Liver (tissue), 9 donors: ENCODE results near the gene CFAP299. TPM values are rescaled to one million over a fixed set of nuclear protein-coding genes. Genes with fewer than 3 reads are reported as not detected.

Experiments
- DNase-seq: peaks from one replicate; pipeline ENCODE4 v3.0.0-alpha.2; 2017; ENCODE audit warnings: low spot score
- H3K27ac ChIP-seq, 2 donors: one replicate each; pipeline ENCODE4 v1.7.0; 2013; ENCODE audit warnings: inconsistent platforms in 2 of 2, low read length in 2 of 2, control low read depth in 1 of 2, low read depth in 1 of 2, mild to moderate bottlenecking in 1 of 2
- H3K27me3 ChIP-seq, 4 donors: one replicate each; pipeline versions ENCODE4 v1.6.1 to v1.7.0; 2013; ENCODE audit warnings: low read length in 3 of 4, inconsistent platforms in 1 of 4, mild to moderate bottlenecking in 1 of 4, moderate library complexity in 1 of 4; ENCODE audit not compliant: control insufficient read depth in 4 of 4, insufficient read depth in 4 of 4
- H3K36me3 ChIP-seq, 4 donors: one replicate each; pipeline versions ENCODE4 v1.6.1 to v1.7.0; 2013; ENCODE audit warnings: low read length in 3 of 4, mild to moderate bottlenecking in 3 of 4, low read depth in 1 of 4, moderate library complexity in 1 of 4; ENCODE audit not compliant: control insufficient read depth in 4 of 4, insufficient read depth in 3 of 4
- H3K4me1 ChIP-seq, 4 donors: one replicate each; pipeline versions ENCODE4 v1.6.1 to v1.7.0; 2013; ENCODE audit warnings: low read length in 3 of 4, mild to moderate bottlenecking in 3 of 4, moderate library complexity in 1 of 4; ENCODE audit not compliant: control insufficient read depth in 4 of 4, insufficient read depth in 4 of 4
- H3K4me3 ChIP-seq, 3 donors: one replicate each; pipeline versions ENCODE4 v1.6.1 to v1.7.0; 2013; ENCODE audit warnings: low read length in 3 of 3, control low read depth in 1 of 3, low read depth in 1 of 3, mild to moderate bottlenecking in 1 of 3
- H3K9ac ChIP-seq, 2 donors: one replicate each; pipeline ENCODE4 v1.7.0; 2013; ENCODE audit warnings: low read length in 2 of 2, mild to moderate bottlenecking in 2 of 2, moderate library complexity in 2 of 2, control low read depth in 1 of 2, low read depth in 1 of 2
- H3K9me3 ChIP-seq, 4 donors: one replicate each; pipeline versions ENCODE4 v1.6.1 to v1.7.0; 2013; ENCODE audit warnings: low read length in 3 of 4; ENCODE audit not compliant: control insufficient read depth in 4 of 4
- ATF3 ChIP-seq: IDR thresholded peaks from 2 replicates; pipeline ENCODE4 v1.6.1; 2016; ENCODE audit warnings: antibody characterized with exemption
- CTCF ChIP-seq: fragments of 150-350 bp; IDR thresholded peaks from 2 replicates; pipeline ENCODE4 v1.5.1; 2017; ENCODE audit warnings: improper control_type of control experiment, low read depth, low read length; ENCODE audit not compliant: missing input control
- EGR1 ChIP-seq, 2 donors: IDR thresholded peaks; 2 replicates each; pipeline ENCODE4 v1.6.1; 2016 to 2018; ENCODE audit warnings: antibody characterized with exemption in 2 of 2, low read depth in 2 of 2
- FOXA1 ChIP-seq: IDR thresholded peaks from 2 replicates; pipeline ENCODE4 v1.6.1; 2016; ENCODE audit warnings: antibody characterized with exemption
- FOXA2 ChIP-seq: IDR thresholded peaks from 2 replicates; pipeline ENCODE4 v1.6.1; 2016; ENCODE audit warnings: antibody characterized with exemption
- GABPA ChIP-seq, 2 donors: IDR thresholded peaks in 1 of 2; conservative IDR thresholded peaks in 1 of 2; 2 replicates each; pipeline ENCODE4 v1.6.1; 2016; ENCODE audit warnings: antibody characterized with exemption in 2 of 2, mild to moderate bottlenecking in 1 of 2, moderate library complexity in 1 of 2
- HNF4G ChIP-seq: IDR thresholded peaks from 2 replicates; pipeline ENCODE4 v1.6.1; 2016; ENCODE audit warnings: antibody characterized with exemption
- JUND ChIP-seq, 2 donors: IDR thresholded peaks; 2 replicates each; pipeline ENCODE4 v1.6.1; 2016; ENCODE audit warnings: antibody characterized with exemption in 2 of 2
- MAX ChIP-seq: IDR thresholded peaks from 2 replicates; pipeline ENCODE4 v1.6.1; 2016; ENCODE audit warnings: antibody characterized with exemption
- NR2F2 ChIP-seq: IDR thresholded peaks from 2 replicates; pipeline ENCODE4 v1.6.1; 2016; ENCODE audit warnings: antibody characterized with exemption
- RAD21 ChIP-seq, 2 donors: IDR thresholded peaks; 2 replicates each; pipeline ENCODE4 v1.6.1; 2016; ENCODE audit warnings: antibody characterized with exemption in 2 of 2, mild to moderate bottlenecking in 2 of 2
- REST ChIP-seq: IDR thresholded peaks from 2 replicates; pipeline ENCODE4 v1.6.1; 2016; ENCODE audit warnings: antibody characterized with exemption, mild to moderate bottlenecking
- RXRA ChIP-seq, 2 donors: IDR thresholded peaks; 2 replicates each; pipeline ENCODE4 v1.6.1; 2017 to 2018; ENCODE audit warnings: antibody characterized with exemption in 2 of 2, mild to moderate bottlenecking in 1 of 2
- SP1 ChIP-seq: IDR thresholded peaks from 2 replicates; pipeline ENCODE4 v1.6.1; 2018; ENCODE audit warnings: antibody characterized with exemption, mild to moderate bottlenecking
- TAF1 ChIP-seq: conservative IDR thresholded peaks from 2 replicates; pipeline ENCODE4 v1.6.1; 2016; ENCODE audit warnings: antibody characterized with exemption, mild to moderate bottlenecking
- YY1 ChIP-seq: IDR thresholded peaks from 2 replicates; pipeline ENCODE4 v1.6.1; 2016; ENCODE audit warnings: antibody characterized with exemption, mild to moderate bottlenecking
- ZBTB33 ChIP-seq: IDR thresholded peaks from 2 replicates; pipeline ENCODE4 v1.6.1; 2016; ENCODE audit warnings: antibody characterized with exemption
- WGBS: extraction: QIAGEN DNeasy Blood & Tissue Kit; methylation state at CpG from one replicate; pipeline ENCODE4 v1.1.7; 2013; 5-methylcytosine and 5-hydroxymethylcytosine counted together
- polyA plus RNA-seq, 2 donors: library from polyadenylated mRNA; stranded (reverse) in 1 of 2; unstranded in 1 of 2; fragments of 200-250 nt in 1 of 2; fragments of >200 nt in 1 of 2; fragmentation: Nextera tagmentation in 1 of 2; extraction: Ambion mirVana in 1 of 2; gene quantifications; one replicate each; pipeline versions ENCODE4 v1.2.1 to v1.2.3, GENCODE V29; 2013 to 2015
- total RNA-seq, 2 donors: library from RNA; depleted of rRNA; stranded (reverse); fragments of >200 nt; gene quantifications; one replicate each; pipeline ENCODE4 v1.2.3, GENCODE V29; 2014
- donor health status: healthy.
- donor health status: healthy.
- donor health status: healthy.
- donor health status: healthy.
- donor health status: healthy.

CFAP299 gene
- total and polyA plus RNA-seq, 4 donors = not detected

- WGBS = 66% methylated on average over 2 of the region's 2 CpGs
- no peak overlapping the region for H3K27ac ChIP-seq
- no peak overlapping the region for H3K9ac ChIP-seq
- no peak for DNase-seq
- H3K9me3 ChIP-seq = no peaks in the 10 kb centered on the region
- no peaks in the 10 kb centered on the region for H3K4me1 ChIP-seq
- TF ChIP-seq JUND (IDR thresholded peaks at IDR 0.05) = no peak
- no peak for TF ChIP-seq HNF4G
- no peak for TF ChIP-seq RAD21 (IDR thresholded peaks at IDR 0.05)
- no peak for TF ChIP-seq YY1
- TF ChIP-seq REST = no peak
- no peak for TF ChIP-seq SP1
- TF ChIP-seq ATF3 = no peak
- no peak for TF ChIP-seq TAF1
- TF ChIP-seq RXRA (IDR thresholded peaks at IDR 0.05) = no peak
- TF ChIP-seq GABPA (IDR thresholded peaks at IDR 0.05 in 1 of 2, conservative IDR thresholded peaks at IDR 0.05 in 1 of 2) = no peak
- no peak for TF ChIP-seq ZBTB33
- TF ChIP-seq NR2F2 = no peak
- no peak for TF ChIP-seq FOXA1
- no peak for TF ChIP-seq FOXA2
- no peak for TF ChIP-seq CTCF
- no peaks in the 10 kb centered on the region for H3K27me3 ChIP-seq
- H3K36me3 ChIP-seq = no peaks in the 10 kb centered on the region
- no peak overlapping the region for H3K4me3 ChIP-seq
These were observed 587.4 kb downstream of the CFAP299 start for GRCh38 chr4:80922941-80923340.

- H3K9me3 ChIP-seq = no peaks in the 10 kb centered on the region
- DNase-seq = no peak
- H3K4me3 ChIP-seq = no peak overlapping the region
- H3K27me3 ChIP-seq = no peaks in the 10 kb centered on the region
- WGBS = 92% methylated on average over 1 of the region's 1 CpG
- H3K27ac ChIP-seq = no peak overlapping the region
- no peaks in the 10 kb centered on the region for H3K4me1 ChIP-seq
- no peaks in the 10 kb centered on the region for H3K36me3 ChIP-seq
- no peak for TF ChIP-seq EGR1 (IDR thresholded peaks at IDR 0.05; ENCODE audit: low read depth in 2 of 2)
- no peak for TF ChIP-seq MAX
- no peak for TF ChIP-seq FOXA1
- no peak for TF ChIP-seq TAF1
- no peak for TF ChIP-seq GABPA (IDR thresholded peaks at IDR 0.05 in 1 of 2, conservative IDR thresholded peaks at IDR 0.05 in 1 of 2)
- H3K9ac ChIP-seq = no peak overlapping the region
These were observed 589.8 kb downstream of the CFAP299 start for GRCh38 chr4:80925293-80925692.
